IgD-negative memory B cell (primary cell): ENCODE data around the gene CNOT8. TPM values are rescaled to one million over a fixed set of nuclear protein-coding genes. Genes with fewer than 3 reads are reported as not detected.
"Not testable (repeated sequence)": the region's sequence is repeated elsewhere in the genome, so short reads cannot be mapped to it uniquely, and the experiment has no call there.

Experiments used
- H3K27ac Mint-ChIP-seq, 3 donors: one replicate each; pipeline ENCODE4 v1.8.0; 2020 to 2022; ENCODE audit warnings: mild to moderate bottlenecking in 3 of 3, mixed read lengths in 3 of 3, moderate library complexity in 1 of 3
- H3K27me3 Mint-ChIP-seq: one replicate; pipeline ENCODE4 v1.8.0; 2021; ENCODE audit warnings: mixed read lengths
- H3K36me3 Mint-ChIP-seq: one replicate; pipeline ENCODE4 v1.8.0; 2020; ENCODE audit warnings: mild to moderate bottlenecking, mixed read lengths
- H3K4me1 Mint-ChIP-seq, 3 donors: one replicate each; pipeline ENCODE4 v1.8.0; 2020 to 2022; ENCODE audit warnings: mixed read lengths in 3 of 3, mild to moderate bottlenecking in 1 of 3
- H3K4me3 Mint-ChIP-seq, 4 donors: one replicate each; pipeline ENCODE4 v1.8.0; 2020 to 2022; ENCODE audit warnings: mild to moderate bottlenecking in 4 of 4, mixed read lengths in 4 of 4, moderate library complexity in 3 of 4
- H3K9me3 Mint-ChIP-seq, 3 donors: one replicate each; pipeline ENCODE4 v1.8.0; 2020 to 2021; ENCODE audit warnings: mixed read lengths in 3 of 3, mild to moderate bottlenecking in 1 of 3
- polyA plus RNA-seq: library from polyadenylated mRNA; unstranded; fragments of 300-500 nt; fragmentation: Illumina TruSeq; gene quantifications from one replicate; pipeline ENCODE4 v1.2.3, GENCODE V29; 2021

Gene CNOT8
- polyA plus RNA-seq, 1 donor from 2014 or later: 143 TPM

DNA sequence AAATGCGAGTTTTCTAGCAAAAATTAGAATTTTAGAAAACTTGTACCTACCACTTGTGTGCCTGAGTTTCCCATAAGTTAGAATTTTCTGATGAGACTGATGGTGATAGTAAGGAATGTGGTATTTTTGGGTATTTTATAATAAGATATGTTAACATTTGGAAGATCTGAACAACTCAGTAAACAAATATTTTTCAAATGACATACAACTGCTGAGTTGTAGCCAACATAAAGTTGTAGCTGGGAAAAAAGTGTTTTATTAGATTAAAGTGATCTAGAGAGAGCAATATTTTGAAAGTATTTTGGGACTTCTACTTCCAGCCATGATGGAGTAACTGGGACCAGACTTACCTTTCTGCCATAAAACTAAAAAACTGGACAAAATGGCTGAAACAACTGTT lies 41.6 kb downstream of the CNOT8 start:
- Mint-ChIP-seq H3K36me3 (peaks cover 6% of the 10 kb centered on the region), H3K4me3 (no peak overlapping the region), H3K9me3 (no peaks in the 10 kb centered on the region), H3K27ac (no peak overlapping the region), H3K4me1 (no peaks in the 10 kb centered on the region), H3K27me3 (no peaks in the 10 kb centered on the region)

GRCh38 chr5:154901276-154901675 lies 42.8 kb downstream of the CNOT8 start:
- peaks cover 5% of the 10 kb centered on the region for H3K36me3 Mint-ChIP-seq
- no peaks in the 10 kb centered on the region for H3K27me3 Mint-ChIP-seq
- no peaks in the 10 kb centered on the region for H3K4me1 Mint-ChIP-seq
- no peak overlapping the region for H3K27ac Mint-ChIP-seq
- no peaks in the 10 kb centered on the region for H3K9me3 Mint-ChIP-seq
- H3K4me3 Mint-ChIP-seq: no peak overlapping the region

- no peaks in the 10 kb centered on the region for H3K4me1 Mint-ChIP-seq
- H3K27me3 Mint-ChIP-seq: no peaks in the 10 kb centered on the region
- no peaks in the 10 kb centered on the region for H3K9me3 Mint-ChIP-seq
- H3K36me3 Mint-ChIP-seq: peaks cover 5% of the 10 kb centered on the region
- no peak overlapping the region for H3K27ac Mint-ChIP-seq
- H3K4me3 Mint-ChIP-seq: no peak overlapping the region
These were observed 43.5 kb downstream of the CNOT8 start for GRCh38 chr5:154901913-154902312.

- H3K27ac Mint-ChIP-seq: not testable (repeated sequence)
These were observed 47.2 kb downstream of the CNOT8 start for GRCh38 chr5:154905601-154906000.

DNA sequence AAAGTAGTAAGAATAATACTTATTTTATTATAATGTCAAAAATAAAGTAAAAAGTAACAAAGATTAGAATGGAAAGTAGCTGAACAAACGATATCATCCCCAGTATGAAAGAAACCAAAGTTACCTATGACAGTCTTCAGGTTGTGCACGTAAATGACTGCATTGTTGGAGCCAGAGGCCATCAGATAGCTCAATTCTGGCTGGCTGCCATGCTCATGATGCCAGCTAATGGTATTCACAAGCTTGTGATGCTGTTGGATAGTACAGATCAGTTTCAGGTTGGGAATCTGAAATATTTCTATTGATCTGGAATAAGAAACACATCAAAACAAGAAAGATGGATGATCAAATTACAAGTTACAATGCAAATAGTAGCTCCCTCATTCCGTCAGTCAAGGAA lies 58.4 kb downstream of the CNOT8 start:
- H3K4me3 Mint-ChIP-seq: no peak overlapping the region
- no peak overlapping the region for H3K27ac Mint-ChIP-seq
- no peaks in the 10 kb centered on the region for H3K27me3 Mint-ChIP-seq
- no peaks in the 10 kb centered on the region for H3K4me1 Mint-ChIP-seq
- no peaks in the 10 kb centered on the region for H3K9me3 Mint-ChIP-seq
- H3K36me3 Mint-ChIP-seq: peaks cover 7% of the 10 kb centered on the region

More at GRCh38 chr5:154905601-154906000, 47.2 kb downstream of the CNOT8 start:
- H3K36me3 Mint-ChIP-seq, H3K4me1 Mint-ChIP-seq, H3K27me3 Mint-ChIP-seq, H3K9me3 Mint-ChIP-seq, H3K4me3 Mint-ChIP-seq: not testable (repeated sequence)

DNA sequence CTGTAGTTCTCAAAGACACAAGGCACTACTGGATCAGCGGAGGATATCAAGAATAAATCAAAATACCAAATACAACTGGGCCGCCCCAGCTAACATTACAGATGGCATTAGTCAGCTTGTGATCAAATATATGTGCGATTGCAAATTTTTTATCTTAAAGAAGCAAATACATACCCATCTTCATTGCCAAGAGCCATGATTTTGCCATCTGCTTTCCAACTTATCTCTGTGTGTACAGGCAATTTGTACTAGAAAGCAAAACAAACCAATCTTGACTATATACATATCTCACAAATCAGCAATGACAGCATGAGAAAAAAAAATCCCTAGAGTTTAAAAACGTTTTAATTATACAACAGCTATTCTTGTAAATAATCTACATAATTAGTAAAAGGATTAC lies 59.3 kb downstream of the CNOT8 start:
- Mint-ChIP-seq H3K4me3 (no peak overlapping the region), H3K36me3 (peaks cover 7% of the 10 kb centered on the region), H3K9me3 (no peaks in the 10 kb centered on the region), H3K27ac (no peak overlapping the region), H3K27me3 (no peaks in the 10 kb centered on the region), H3K4me1 (no peaks in the 10 kb centered on the region)

DNA sequence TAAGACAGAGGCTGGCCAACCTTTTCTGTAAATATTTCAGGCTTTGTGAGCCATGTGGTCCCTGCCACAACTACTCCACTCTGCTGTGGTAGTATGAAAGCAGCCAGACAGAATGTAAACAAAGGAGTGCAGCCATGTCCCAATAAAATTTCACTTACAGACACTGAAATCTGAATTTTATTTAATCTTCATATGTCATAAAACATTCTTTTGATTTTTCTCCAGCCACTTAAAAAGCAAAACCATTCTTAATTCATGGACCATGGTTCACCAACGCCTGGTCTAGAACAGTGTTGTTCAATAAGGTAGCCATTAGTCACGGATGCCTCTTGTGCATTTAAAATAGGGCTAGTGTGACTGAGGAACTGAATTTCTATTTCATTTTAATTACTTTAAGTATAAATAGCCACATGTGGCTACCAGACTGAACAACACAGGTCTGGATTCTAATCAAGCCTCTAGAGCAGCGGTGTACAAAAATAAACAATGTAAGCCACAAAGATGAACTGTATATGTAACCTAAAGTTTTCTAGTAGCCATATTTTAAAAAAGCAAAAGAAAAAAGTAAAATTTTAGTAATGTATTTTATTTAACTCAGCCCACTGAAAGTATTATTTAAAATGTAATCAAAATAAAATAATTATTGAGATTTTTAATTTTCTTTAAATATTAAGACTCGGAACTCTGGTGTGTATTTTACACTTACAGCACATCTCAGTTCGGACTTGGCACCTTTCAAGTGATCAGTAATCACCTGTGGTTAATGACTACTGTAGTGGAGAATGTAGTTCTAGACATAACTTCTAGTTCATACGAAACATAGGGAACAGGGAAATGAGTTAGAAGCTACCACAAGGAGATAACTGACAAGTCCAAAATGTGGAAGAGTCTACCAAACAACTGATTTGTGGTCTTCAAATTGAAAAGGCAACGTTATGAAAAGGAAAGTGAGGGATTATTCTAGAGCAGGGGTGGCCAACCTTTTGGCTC lies 65.3 kb downstream of the CNOT8 start:
- H3K36me3 Mint-ChIP-seq: peaks cover 4% of the 10 kb centered on the region
- H3K4me1 Mint-ChIP-seq: no peaks in the 10 kb centered on the region
- no peak overlapping the region for H3K4me3 Mint-ChIP-seq
- no peak overlapping the region for H3K27ac Mint-ChIP-seq
- H3K9me3 Mint-ChIP-seq: no peaks in the 10 kb centered on the region
- no peaks in the 10 kb centered on the region for H3K27me3 Mint-ChIP-seq

Other genes starting within 250 kb of the CNOT8 start
- gene LARP1, start 103.2 kb upstream of the CNOT8 start, polyA plus RNA-seq: 24.9 TPM
- 0.90 TPM for gene FAXDC2, start 8.0 kb upstream of the CNOT8 start, polyA plus RNA-seq
- gene GEMIN5, start 79.6 kb downstream of the CNOT8 start, polyA plus RNA-seq: 8.4 TPM
- 87.4 TPM for gene MRPL22, start 82.4 kb downstream of the CNOT8 start, polyA plus RNA-seq
- gene KIF4B, start 155.1 kb downstream of the CNOT8 start, polyA plus RNA-seq: not detected